IPS-18c (cell line): Measurements from ENCODE around the gene SPDYE11.
"Not testable (repeated sequence)": the region's sequence is repeated elsewhere in the genome, so short reads cannot be mapped to it uniquely, and the experiment has no call there.

ENCODE experiments used
- H3K4me3 ChIP-seq: 2 replicates; pipeline ENCODE4 v1.7.0; 2013; ENCODE audit warnings: low read depth, mild to moderate bottlenecking, low read length, moderate library complexity; ENCODE audit not compliant: insufficient read depth
- H3K9me3 ChIP-seq: one replicate; pipeline ENCODE4 v1.6.1; 2013; ENCODE audit warnings: mild to moderate bottlenecking, low read length, moderate library complexity; ENCODE audit not compliant: control insufficient read depth, insufficient read depth

Gene SPDYE11, protein sequence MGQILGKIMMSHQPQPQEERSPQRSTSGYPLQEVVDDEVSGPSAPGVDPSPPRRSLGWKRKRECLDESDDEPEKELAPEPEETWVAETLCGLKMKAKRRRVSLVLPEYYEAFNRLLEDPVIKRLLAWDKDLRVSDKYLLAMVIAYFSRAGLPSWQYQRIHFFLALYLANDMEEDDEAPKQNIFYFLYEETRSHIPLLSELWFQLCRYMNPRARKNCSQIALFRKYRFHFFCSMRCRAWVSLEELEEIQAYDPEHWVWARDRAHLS

DNA sequence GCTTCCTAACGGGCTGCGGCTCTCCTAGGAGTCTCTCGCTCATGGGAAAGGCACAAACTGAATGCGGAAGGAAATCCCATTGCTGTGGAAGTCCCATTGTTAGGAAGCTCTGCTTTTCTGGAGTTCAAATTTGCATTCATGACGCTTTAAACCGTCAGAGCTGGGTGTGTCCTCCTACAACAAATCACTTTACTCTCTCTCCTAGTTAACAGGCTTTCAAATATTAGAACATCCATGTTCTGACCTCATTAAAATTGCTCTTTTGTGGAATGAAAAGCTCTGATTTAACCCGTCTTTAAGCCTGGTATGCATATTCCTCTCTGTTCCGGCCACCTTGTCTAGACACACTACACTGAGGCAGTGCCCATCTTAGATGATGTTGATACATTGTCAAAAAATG, at the start of gene SPDYE11:
Gene SPDYE11, minus strand, starts transcription at position 101 of the 400 bp plus-strand sequence. CDS start 1,800 bp downstream, outside the sequence.
- H3K4me3 ChIP-seq, H3K9me3 ChIP-seq: not testable (repeated sequence)

GRCh38 chr7:73085938-73086337, 28.2 kb upstream of the SPDYE11 start, which contains the start of gene SPDYE9:
Gene SPDYE9, minus strand, starts transcription at chr7:73086038. Its CDS starts 1,800 bp downstream, at chr7:73084238.
- H3K4me3 ChIP-seq, H3K9me3 ChIP-seq: not testable (repeated sequence)

GRCh38 chr7:73029666-73030065, 28.0 kb downstream of the SPDYE11 start, which contains the start of gene SPDYE8:
Gene SPDYE8, minus strand, starts transcription at chr7:73029766. Its CDS starts 1,800 bp downstream, at chr7:73027966.
- not testable (repeated sequence) for H3K9me3 ChIP-seq, H3K4me3 ChIP-seq

GRCh38 chr7:73006491-73006890, 51.2 kb downstream of the SPDYE11 start:
- H3K9me3 ChIP-seq: not testable (repeated sequence)
- H3K4me3 ChIP-seq: peak overlapping the region; percentile 36; the same call in 1 of the 2 replicates

GRCh38 chr7:73005693-73006447, 51.8 kb downstream of the SPDYE11 start:
- H3K4me3 ChIP-seq: peak overlapping the region; percentile 62; the same call in 1 of the 2 replicates
- not testable (repeated sequence) for H3K9me3 ChIP-seq

GRCh38 chr7:73005356-73005692, 52.4 kb downstream of the SPDYE11 start:
- H3K9me3 ChIP-seq: not testable (repeated sequence)
- peak overlapping the region; percentile 62; the same call in 1 of the 2 replicates for H3K4me3 ChIP-seq

GRCh38 chr7:72997887-72998468, 59.7 kb downstream of the SPDYE11 start:
- not testable (repeated sequence) for H3K4me3 ChIP-seq, H3K9me3 ChIP-seq
